Jurkat, Clone E6-1 (cell line): Measurements from ENCODE around the gene MON1B.

ENCODE experiments used
- DNase-seq: peaks from one replicate; pipeline ENCODE4 v3.0.0-alpha.2; 2011; ENCODE audit warnings: low read depth, low spot score
- H3K4me3 ChIP-seq: 2 replicates; pipeline ENCODE4 v1.5.1; 2011; ENCODE audit warnings: mild to moderate bottlenecking, low read length, control low read depth, moderate library complexity

The MON1B gene

GRCh38 chr16:77194295-77195231, 3.6 kb downstream of the MON1B start:
- no peak overlapping the region for H3K4me3 ChIP-seq
- DNase-seq = no peak

DNA sequence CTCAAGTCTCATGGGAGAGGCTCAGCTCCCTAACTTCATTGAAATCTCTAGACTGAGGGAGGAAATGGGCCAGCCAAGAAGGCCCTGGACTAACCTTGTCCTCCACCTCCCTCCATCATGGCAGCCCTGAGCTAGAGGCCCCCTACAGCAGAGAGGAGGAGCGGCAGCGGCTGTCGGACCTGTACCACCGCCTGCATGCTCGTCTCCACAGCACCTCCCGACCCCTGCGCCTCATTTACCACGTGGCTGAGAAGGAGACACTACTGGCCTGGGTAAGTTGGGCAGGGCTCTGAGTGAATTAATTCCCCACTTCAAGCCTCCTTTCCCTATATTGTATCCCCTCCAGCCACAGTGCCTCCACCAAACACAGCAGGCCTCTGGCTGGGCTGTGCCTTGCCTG, 4.4 kb downstream of the MON1B start:
- H3K4me3 ChIP-seq = no peak overlapping the region

GRCh38 chr16:77197747-77198146, 6.8 kb downstream of the MON1B start:
- no peak for DNase-seq
- H3K4me3 ChIP-seq = no peak overlapping the region

More for the DNA sequence above, 4.4 kb downstream of the MON1B start:
- no peak for DNase-seq

DNA sequence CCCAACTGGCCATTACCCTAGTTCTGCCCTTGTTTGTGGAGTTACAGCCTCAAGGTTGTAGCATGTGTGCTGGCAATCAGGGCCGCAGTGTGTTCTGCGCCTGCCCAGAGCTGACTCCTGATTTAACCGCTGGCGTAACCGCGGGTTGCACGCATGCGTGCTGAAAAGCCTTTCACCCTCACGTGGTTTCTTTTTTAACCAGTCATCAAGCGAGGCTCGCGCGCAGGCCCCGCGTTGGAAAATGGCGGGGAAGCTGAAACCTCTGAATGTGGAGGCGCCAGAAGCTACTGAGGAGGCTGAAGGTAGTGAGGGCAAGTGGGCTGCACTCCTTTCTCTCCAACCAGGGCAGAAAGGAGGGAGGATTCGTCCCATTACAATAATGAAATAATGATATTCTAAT, 8.2 kb downstream of the MON1B start, which contains the start of gene SYCE1L:
TSS of gene SYCE1L (plus strand) at position 198 of the 400 bp plus-strand sequence. CDS start at position 242, 44 bp downstream.
- DNase-seq = no peak

GRCh38 chr16:77206533-77206932, 15.5 kb downstream of the MON1B start:
- no peak overlapping the region for H3K4me3 ChIP-seq
- DNase-seq = no peak

More for the DNA sequence above, 8.2 kb downstream of the MON1B start, which contains the start of gene SYCE1L:
- H3K4me3 ChIP-seq = no peak within 1 kb of the TSS

DNA sequence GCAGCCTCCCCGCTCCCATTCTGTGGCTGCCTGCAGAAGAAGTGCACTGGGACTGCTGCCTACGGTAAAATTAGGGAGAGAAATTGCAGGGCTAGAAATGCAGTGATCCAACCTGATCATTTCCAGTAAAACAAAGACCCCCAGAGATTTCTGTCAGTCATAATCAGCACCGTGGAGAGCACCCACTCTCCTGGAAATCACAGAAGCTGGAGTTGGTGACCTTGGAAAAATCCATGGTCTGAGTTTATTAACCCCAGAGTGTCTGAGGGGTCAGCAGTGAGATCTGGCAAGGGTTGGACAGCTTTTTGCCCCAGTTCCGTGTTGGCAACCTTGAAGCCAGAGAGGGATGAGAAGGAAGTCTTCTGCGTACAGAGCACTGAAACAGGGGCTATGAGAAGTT, 16.0 kb downstream of the MON1B start:
- DNase-seq = no peak
- H3K4me3 ChIP-seq = no peak overlapping the region

DNA sequence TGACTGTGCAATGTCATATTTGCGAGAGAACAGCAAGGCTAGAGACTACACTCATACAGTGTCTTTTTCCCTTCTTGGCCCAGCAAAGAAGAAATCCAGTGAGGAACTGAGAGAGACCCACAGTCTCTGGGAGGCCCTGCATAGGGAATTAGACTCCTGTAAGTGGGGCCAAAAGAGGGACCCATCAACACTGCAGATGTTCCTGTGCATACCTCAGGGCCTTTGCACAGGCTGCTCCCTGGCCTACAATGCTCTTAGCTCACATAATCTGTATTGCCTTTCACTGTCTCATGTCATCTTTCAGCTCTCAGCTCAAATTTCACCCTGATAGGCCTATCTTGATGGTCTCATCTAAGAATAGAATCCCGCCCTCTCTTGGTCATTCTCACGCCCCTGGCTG, 17.4 kb downstream of the MON1B start:
- DNase-seq = no peak
- no peak overlapping the region for H3K4me3 ChIP-seq

DNA sequence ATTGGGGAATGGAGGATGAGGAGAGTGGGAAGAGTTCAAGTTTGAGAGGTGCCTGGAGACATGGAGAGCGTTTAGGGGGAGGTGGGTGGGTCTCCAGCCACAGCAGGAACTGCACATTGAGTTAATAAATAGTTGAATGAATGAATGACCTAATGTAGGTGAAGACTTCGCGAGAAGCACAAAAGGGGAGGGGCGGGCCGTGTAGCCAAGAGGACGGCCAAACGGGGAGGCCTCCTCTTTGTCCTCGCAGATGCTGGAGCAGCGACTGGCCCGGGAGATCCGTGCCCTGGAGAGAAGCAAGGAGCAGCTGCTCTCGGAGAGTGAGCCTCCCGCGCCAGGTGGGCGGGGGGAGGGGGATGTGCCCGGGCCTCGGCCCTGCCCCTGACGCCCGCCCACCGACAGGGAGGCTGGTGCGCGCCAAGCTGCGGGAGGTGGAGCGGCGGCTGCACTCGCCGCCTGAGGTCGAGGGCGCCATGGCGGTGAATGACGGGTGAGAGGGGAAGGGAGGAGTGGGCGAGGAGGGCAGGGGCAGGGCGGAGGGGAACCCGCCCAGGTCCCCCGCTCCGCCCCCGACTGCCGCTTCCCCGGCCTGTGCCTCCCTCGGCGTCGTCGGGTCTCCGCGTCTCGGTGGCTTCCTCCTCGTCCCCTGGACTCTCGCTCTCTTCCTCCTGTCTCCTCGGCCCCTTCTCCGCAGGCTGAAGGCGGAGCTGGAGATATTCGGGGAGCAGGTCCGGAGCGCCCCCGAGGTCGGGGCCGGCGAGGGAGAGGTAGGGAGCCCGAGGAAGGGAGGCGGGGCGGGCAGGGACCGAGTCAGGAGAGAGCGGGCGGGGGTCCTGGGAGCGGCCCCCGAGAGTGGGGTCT, 21.1 kb downstream of the MON1B start:
- H3K4me3 ChIP-seq = peak overlapping the region; percentile 59
- DNase-seq = peak; percentile 69

DNA sequence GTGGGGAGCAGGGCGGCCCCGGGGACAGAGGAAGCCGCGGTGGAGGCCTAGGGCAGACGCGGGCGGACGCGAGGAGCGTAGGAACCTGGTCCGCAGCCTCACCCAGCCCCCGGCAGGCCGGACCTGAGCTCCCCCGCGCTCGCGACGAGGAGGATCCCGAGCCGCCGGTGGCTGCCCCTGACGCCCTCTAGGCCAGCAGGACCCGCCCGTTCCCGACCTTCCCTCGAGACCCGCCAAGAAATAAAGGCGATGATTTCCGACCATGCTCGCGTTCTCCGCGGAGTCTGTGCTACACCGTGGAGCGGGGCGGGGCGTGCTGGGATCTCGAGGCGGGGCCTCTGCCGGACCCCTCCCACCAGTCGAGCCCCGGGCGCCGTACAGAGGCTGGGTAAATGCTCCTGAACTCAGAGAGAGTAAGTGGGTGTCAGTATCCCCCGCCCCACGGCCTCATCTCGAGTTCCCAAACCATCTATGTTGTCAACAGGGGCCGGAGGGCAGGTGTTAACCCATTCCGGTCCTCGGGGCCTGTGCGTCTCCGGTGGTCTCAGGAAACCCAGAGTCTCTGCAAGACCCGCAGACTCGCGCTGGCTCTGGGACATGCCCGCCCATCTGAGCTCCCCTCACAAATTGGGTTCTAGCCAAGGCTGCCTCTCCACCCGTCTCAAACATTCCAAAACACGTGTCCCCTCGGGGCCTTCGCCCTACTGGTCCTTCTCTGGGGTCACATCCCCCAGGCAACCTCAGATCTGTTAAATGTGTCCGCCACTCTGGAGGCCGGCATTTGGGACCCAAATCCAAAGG, 22.0 kb downstream of the MON1B start:
- DNase-seq = no peak
- H3K4me3 ChIP-seq = peak overlapping the region; percentile 59

GRCh38 chr16:77213542-77214106, 22.6 kb downstream of the MON1B start:
- no peak for DNase-seq
- H3K4me3 ChIP-seq = no peak overlapping the region

DNA sequence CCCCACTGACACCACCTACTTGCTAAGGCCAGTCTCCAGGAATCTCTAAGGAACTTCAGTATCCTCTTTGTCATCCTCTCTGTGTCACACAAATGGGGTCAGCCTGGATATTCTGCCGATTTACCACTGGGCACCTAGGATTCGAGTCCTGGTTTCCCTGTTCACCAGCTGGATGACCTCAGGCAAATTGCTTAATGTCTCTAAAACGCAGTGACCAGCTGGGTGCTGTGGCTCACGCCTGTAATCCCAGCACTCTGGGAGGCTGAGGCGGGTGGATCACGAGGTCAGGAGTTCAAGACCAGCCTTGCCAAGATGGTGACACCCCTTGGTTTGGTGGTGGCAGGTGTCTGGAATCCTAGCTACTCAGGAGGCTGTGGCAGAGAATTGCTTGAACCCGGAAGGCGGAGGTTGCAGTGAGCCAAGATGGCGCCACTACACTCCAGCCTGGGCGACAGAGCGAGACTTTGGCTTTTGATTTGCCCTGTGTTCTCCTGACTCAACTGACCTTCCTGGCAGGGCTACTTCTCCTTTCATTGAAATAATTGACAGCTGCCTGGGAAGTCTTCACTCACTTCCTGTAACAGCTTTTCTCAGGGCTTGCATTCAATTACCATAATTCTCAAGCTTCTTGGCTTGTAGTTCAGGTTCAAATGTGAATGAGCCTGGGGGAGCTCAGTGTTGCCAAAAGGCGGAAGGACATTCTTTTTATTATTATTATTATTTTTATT, 23.6 kb downstream of the MON1B start:
- no peak overlapping the region for H3K4me3 ChIP-seq
- DNase-seq = no peak

DNA sequence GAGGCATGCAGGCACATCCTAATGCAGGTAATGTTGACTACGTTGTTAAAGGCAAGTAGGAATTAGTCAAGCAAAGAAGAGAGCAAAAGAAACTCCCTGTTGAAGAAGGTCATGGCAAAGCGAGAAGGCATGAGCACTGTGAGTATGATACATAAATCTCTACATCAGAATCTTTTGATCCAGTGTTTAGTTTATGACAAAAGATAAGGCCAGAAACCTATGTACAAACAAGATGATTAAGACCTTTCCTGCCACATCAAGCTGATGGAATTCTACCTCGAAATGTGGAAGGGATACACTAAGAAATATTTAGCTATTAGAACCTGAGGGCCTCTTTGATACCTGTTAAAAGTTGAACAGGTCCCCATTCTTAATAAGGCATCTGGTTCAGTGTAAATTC, 28.4 kb downstream of the MON1B start:
- no peak for DNase-seq
- no peak overlapping the region for H3K4me3 ChIP-seq

- H3K4me3 ChIP-seq = no peak overlapping the region
- no peak for DNase-seq
Observed at GRCh38 chr16:77220427-77220826, 29.4 kb downstream of the MON1B start.

DNA sequence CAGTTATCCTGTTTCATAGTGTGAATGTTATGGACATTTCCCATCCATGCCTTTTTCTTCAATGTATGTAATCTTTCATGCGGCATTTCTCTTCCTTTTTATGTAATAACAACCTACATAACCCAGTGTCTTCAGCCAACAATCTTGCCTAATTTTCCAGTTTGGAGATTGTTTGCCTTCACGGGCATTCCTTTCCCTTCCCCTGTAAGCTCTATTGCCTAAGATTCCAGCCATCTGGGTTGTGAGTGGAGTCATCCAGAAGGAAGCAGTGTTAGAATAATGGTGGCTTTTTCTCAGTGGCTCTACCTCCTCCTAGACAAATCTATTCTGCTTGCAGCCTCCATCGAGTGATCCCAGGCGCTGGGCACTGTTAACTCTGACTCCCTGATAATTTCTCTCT, 30.5 kb downstream of the MON1B start:
- DNase-seq = no peak
- no peak overlapping the region for H3K4me3 ChIP-seq

DNA sequence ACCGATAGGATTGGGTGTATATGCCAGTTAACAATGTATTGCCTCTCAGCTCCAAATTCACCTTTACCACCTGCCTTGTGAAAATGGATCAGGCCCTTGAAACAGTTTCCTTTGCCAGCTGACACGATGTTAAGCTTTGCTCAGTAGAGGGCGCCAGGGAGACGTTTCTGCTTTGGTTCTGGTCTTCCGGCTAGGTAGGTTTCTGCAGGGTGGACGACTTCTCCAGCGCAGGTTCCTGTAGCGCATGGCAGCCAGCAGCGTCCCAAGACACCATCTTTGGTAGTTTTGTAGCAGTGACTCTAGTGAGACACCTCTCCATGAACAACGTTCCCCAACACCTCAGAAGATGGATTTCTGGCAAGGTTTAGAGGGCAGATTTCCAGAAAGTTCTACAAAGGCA, 32.2 kb downstream of the MON1B start:
- no peak for DNase-seq
- H3K4me3 ChIP-seq = no peak overlapping the region

- no peak overlapping the region for H3K4me3 ChIP-seq
- no peak for DNase-seq
Observed at GRCh38 chr16:77225182-77225581, 34.2 kb downstream of the MON1B start.

DNA sequence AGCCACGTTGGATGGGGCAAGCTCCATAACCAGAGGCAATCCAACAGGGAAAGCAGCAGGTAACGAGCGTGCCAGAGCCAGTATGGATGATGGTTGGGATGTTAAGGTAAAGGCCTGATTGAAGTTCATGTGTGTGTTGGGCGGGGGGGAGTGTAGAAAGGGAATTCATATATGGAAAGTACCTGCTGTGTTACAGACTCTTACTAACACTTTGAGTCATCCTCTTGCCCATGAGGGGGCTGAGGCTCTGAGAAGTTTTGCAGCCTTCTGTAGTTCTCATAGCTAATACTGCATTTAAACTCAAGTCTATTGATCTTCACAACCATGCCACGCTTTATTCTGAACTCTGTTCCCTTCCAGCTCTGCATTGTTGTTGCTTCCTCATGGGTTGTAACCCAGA, 36.8 kb downstream of the MON1B start:
- DNase-seq = no peak
- no peak overlapping the region for H3K4me3 ChIP-seq

GRCh38 chr16:77231047-77231446, 40.1 kb downstream of the MON1B start:
- no peak for DNase-seq
- H3K4me3 ChIP-seq = no peak overlapping the region
